MG63 (cell line): ENCODE measurements around the gene TXNDC17. TPM values are rescaled to one million over a fixed set of nuclear protein-coding genes. Genes with fewer than 3 reads are reported as not detected.
"Not testable (repeated sequence)": the region's sequence is repeated elsewhere in the genome, so short reads cannot be mapped to it uniquely, and the experiment has no call there.

ENCODE experiments used
- DNase-seq: peaks from one replicate; pipeline ENCODE4 v3.0.0-alpha.2; 2020
- H3K27me3 ChIP-seq: fragments of 250-450 bp; sonication (Bioruptor Pico); 2 replicates; pipeline ENCODE4 v1.5.1; 2020; ENCODE audit warnings: mild to moderate bottlenecking, moderate library complexity
- H3K36me3 ChIP-seq: fragments of 250-450 bp; sonication (Bioruptor Pico); 2 replicates; pipeline ENCODE4 v1.5.1; 2020; ENCODE audit warnings: mild to moderate bottlenecking, moderate library complexity
- H3K4me3 ChIP-seq: fragments of 250-450 bp; sonication (Bioruptor Pico); 2 replicates; pipeline ENCODE4 v1.5.1; 2020; ENCODE audit warnings: mild to moderate bottlenecking, moderate library complexity
- H3K9me3 ChIP-seq: fragments of 250-450 bp; sonication (Bioruptor Pico); 2 replicates; pipeline ENCODE4 v1.5.1; 2020; ENCODE audit warnings: mild to moderate bottlenecking, moderate library complexity
- total RNA-seq: library from RNA; depleted of rRNA; stranded (reverse); fragments of >200 nt; shearing (Covaris generic); gene quantifications from 2 replicates; pipeline ENCODE4 v1.2.3, GENCODE V29; 2014; ENCODE audit warnings: low replicate concordance

The TXNDC17 gene
- total RNA-seq, 1 experiment from 2014 or later, result 127 TPM

GRCh38 chr17:6654841-6655731, 14.2 kb downstream of the TXNDC17 start:
- no peaks in the 10 kb centered on the region for H3K36me3 ChIP-seq
- H3K9me3 ChIP-seq, result no peaks in the 10 kb centered on the region
- H3K4me3 ChIP-seq, result no peak overlapping the region
- no peaks in the 10 kb centered on the region for H3K27me3 ChIP-seq
- DNase-seq, result no peak

GRCh38 chr17:6655732-6656361, 15.0 kb downstream of the TXNDC17 start:
- DNase-seq, H3K9me3 ChIP-seq, H3K36me3 ChIP-seq, H3K27me3 ChIP-seq, H3K4me3 ChIP-seq: not testable (repeated sequence)

GRCh38 chr17:6656797-6657632, 16.2 kb downstream of the TXNDC17 start:
- not testable (repeated sequence) for H3K27me3 ChIP-seq, H3K4me3 ChIP-seq, DNase-seq, H3K36me3 ChIP-seq, H3K9me3 ChIP-seq

- DNase-seq, result no peak
- H3K36me3 ChIP-seq, result no peaks in the 10 kb centered on the region
- no peak overlapping the region for H3K4me3 ChIP-seq
- no peaks in the 10 kb centered on the region for H3K9me3 ChIP-seq
- no peaks in the 10 kb centered on the region for H3K27me3 ChIP-seq
Measured at GRCh38 chr17:6657633-6658287, 16.9 kb downstream of the TXNDC17 start.

- H3K36me3 ChIP-seq, H3K27me3 ChIP-seq, DNase-seq, H3K9me3 ChIP-seq, H3K4me3 ChIP-seq: not testable (repeated sequence)
Measured at GRCh38 chr17:6658411-6658810, 17.6 kb downstream of the TXNDC17 start.

- DNase-seq, result no peak
- Histone ChIP-seq H3K36me3 (no peaks in the 10 kb centered on the region), H3K4me3 (no peak overlapping the region), H3K27me3 (no peaks in the 10 kb centered on the region), H3K9me3 (no peaks in the 10 kb centered on the region)
Measured at GRCh38 chr17:6660101-6660500, 19.2 kb downstream of the TXNDC17 start.

- Histone ChIP-seq H3K4me3 (no peak overlapping the region), H3K36me3 (no peaks in the 10 kb centered on the region), H3K9me3 (no peaks in the 10 kb centered on the region), H3K27me3 (no peaks in the 10 kb centered on the region)
- no peak for DNase-seq
Measured at GRCh38 chr17:6660805-6661463, 20.1 kb downstream of the TXNDC17 start.

- no peaks in the 10 kb centered on the region for H3K9me3 ChIP-seq
- no peaks in the 10 kb centered on the region for H3K36me3 ChIP-seq
- H3K27me3 ChIP-seq, result no peaks in the 10 kb centered on the region
- H3K4me3 ChIP-seq, result no peak overlapping the region
- no peak for DNase-seq
Measured at GRCh38 chr17:6661464-6661848, 20.6 kb downstream of the TXNDC17 start.

GRCh38 chr17:6663200-6663599, 22.3 kb downstream of the TXNDC17 start:
- not testable (repeated sequence) for DNase-seq, H3K4me3 ChIP-seq, H3K27me3 ChIP-seq, H3K36me3 ChIP-seq, H3K9me3 ChIP-seq

- Histone ChIP-seq H3K4me3 (no peak overlapping the region), H3K27me3 (no peaks in the 10 kb centered on the region), H3K36me3 (no peaks in the 10 kb centered on the region), H3K9me3 (no peaks in the 10 kb centered on the region)
- DNase-seq, result peak; percentile 56
Measured at GRCh38 chr17:6666077-6666521, 25.2 kb downstream of the TXNDC17 start.

- no peak for DNase-seq
- H3K4me3 ChIP-seq, result no peak overlapping the region
- H3K9me3 ChIP-seq, result no peaks in the 10 kb centered on the region
- H3K36me3 ChIP-seq, result no peaks in the 10 kb centered on the region
- no peaks in the 10 kb centered on the region for H3K27me3 ChIP-seq
Measured at GRCh38 chr17:6666557-6666956, 25.7 kb downstream of the TXNDC17 start.

- H3K27me3 ChIP-seq, result no peaks in the 10 kb centered on the region
- H3K36me3 ChIP-seq, result no peaks in the 10 kb centered on the region
- no peak overlapping the region for H3K4me3 ChIP-seq
- H3K9me3 ChIP-seq, result no peaks in the 10 kb centered on the region
- DNase-seq, result no peak
Measured at GRCh38 chr17:6667516-6667915, 26.7 kb downstream of the TXNDC17 start.

GRCh38 chr17:6668219-6668618, 27.4 kb downstream of the TXNDC17 start:
- DNase-seq, result no peak
- H3K4me3 ChIP-seq, result no peak overlapping the region
- no peaks in the 10 kb centered on the region for H3K36me3 ChIP-seq
- H3K9me3 ChIP-seq, result no peaks in the 10 kb centered on the region
- H3K27me3 ChIP-seq, result no peaks in the 10 kb centered on the region

- Histone ChIP-seq H3K4me3 (no peak overlapping the region), H3K36me3 (no peaks in the 10 kb centered on the region), H3K27me3 (no peaks in the 10 kb centered on the region), H3K9me3 (no peaks in the 10 kb centered on the region)
- no peak for DNase-seq
Measured at GRCh38 chr17:6668727-6669425, 28.0 kb downstream of the TXNDC17 start.

GRCh38 chr17:6669479-6670212, 28.8 kb downstream of the TXNDC17 start:
- H3K36me3 ChIP-seq, result no peaks in the 10 kb centered on the region
- no peaks in the 10 kb centered on the region for H3K9me3 ChIP-seq
- DNase-seq, result no peak
- no peaks in the 10 kb centered on the region for H3K27me3 ChIP-seq
- no peak overlapping the region for H3K4me3 ChIP-seq
